Caco-2 (cell line): ENCODE data around the gene LYZL1. TPM values are rescaled to one million over a fixed set of nuclear protein-coding genes. Genes with fewer than 3 reads are reported as not detected.
"Not testable (repeated sequence)": the region's sequence is repeated elsewhere in the genome, so short reads cannot be mapped to it uniquely, and the experiment has no call there.

Experiments used
- BruUV-seq: library from RNA; stranded (reverse); fragments of 400-500 nt; replicated peaks from 2 replicates; lab custom pipeline; 2021; lab: Mats Ljungman, UMichigan
- CTCF ChIA-PET: fragments of 300-600 bp; sonication (Branson Sonifier 250); formaldehyde crosslinking; loops from one replicate; lab custom pipeline; 2022; ENCODE audit warnings: antibody characterized with exemption; lab: Charles Lee
- POLR2A ChIA-PET: fragments of 300-600 bp; sonication (Branson Sonifier 250); formaldehyde crosslinking; loops from one replicate; lab custom pipeline; 2022; ENCODE audit warnings: antibody characterized with exemption; lab: Charles Lee
- DNase-seq, 2 experiments: peaks; one replicate each; pipeline versions ENCODE4 v3.0.0 to v3.0.0-alpha.2; 2020 to 2022
- H3K27me3 ChIP-seq: replicated peaks from 2 replicates; pipeline ENCODE4 v1.6.0; 2011; ENCODE audit warnings: low read length; ENCODE audit not compliant: control insufficient read depth, insufficient read depth
- H3K36me3 ChIP-seq: 2 replicates; pipeline ENCODE4 v1.5.1; 2011; ENCODE audit warnings: low read length; ENCODE audit not compliant: control insufficient read depth, insufficient read depth
- H3K4me1 ChIP-seq: fragments of 250-450 bp; sonication (Bioruptor Pico); 2 replicates; pipeline ENCODE4 v1.5.1; 2020; ENCODE audit warnings: mild to moderate bottlenecking
- H3K4me3 ChIP-seq: 2 replicates; pipeline ENCODE4 v1.5.1; 2011; ENCODE audit warnings: low read depth, mild to moderate bottlenecking, control low read depth, low read length
- H3K9me3 ChIP-seq: fragments of 250-450 bp; sonication (Bioruptor Pico); 2 replicates; pipeline ENCODE4 v1.5.1; 2020; ENCODE audit warnings: mild to moderate bottlenecking, moderate library complexity
- H3K27ac Mint-ChIP-seq: one replicate; pipeline ENCODE4 v1.8.0; 2022; ENCODE audit warnings: mixed read lengths; ENCODE audit not compliant: unreplicated experiment
- H3K27me3 Mint-ChIP-seq: one replicate; pipeline ENCODE4 v1.8.0; 2022; ENCODE audit warnings: mixed read lengths; ENCODE audit not compliant: insufficient read depth, unreplicated experiment
- H3K36me3 Mint-ChIP-seq: one replicate; pipeline ENCODE4 v1.8.0; 2022; ENCODE audit warnings: mild to moderate bottlenecking, mixed read lengths; ENCODE audit not compliant: insufficient read depth, unreplicated experiment
- H3K4me1 Mint-ChIP-seq: one replicate; pipeline ENCODE4 v1.8.0; 2022; ENCODE audit warnings: low read depth, mixed read lengths; ENCODE audit not compliant: unreplicated experiment
- H3K4me3 Mint-ChIP-seq: one replicate; pipeline ENCODE4 v1.8.0; 2022; ENCODE audit warnings: mild to moderate bottlenecking, moderate library complexity, mixed read lengths; ENCODE audit not compliant: unreplicated experiment
- H3K9me3 Mint-ChIP-seq: one replicate; pipeline ENCODE4 v1.8.0; 2022; ENCODE audit warnings: mixed read lengths; ENCODE audit not compliant: unreplicated experiment
- CTCF ChIP-seq, 2 experiments: fragments of 200-600 bp in 1 of 2; IDR thresholded peaks; 1 replicate in 1 of 2; 2 replicates in 1 of 2; pipeline versions ENCODE4 v1.5.1 to v1.8.0; 2011 to 2022; ENCODE audit warnings: antibody characterized with exemption in 1 of 2, control low read depth in 1 of 2, inconsistent platforms in 1 of 2, low read depth in 1 of 2, low read length in 1 of 2, mild to moderate bottlenecking in 1 of 2, moderate library complexity in 1 of 2; ENCODE audit not compliant: insufficient read depth in 1 of 2, severe bottlenecking in 1 of 2, unreplicated experiment in 1 of 2
- intact Hi-C: fragments of 100-400 bp; cut with micrococcal nuclease; formaldehyde crosslinking; loops from one replicate; pipeline ENCODE4 v1.10.0; 2022; ENCODE audit not compliant: unreplicated experiment
- total RNA-seq: library from RNA; stranded (reverse); gene quantifications from 2 replicates; pipeline ENCODE4 v1.2.3, GENCODE V29; 2022

Gene LYZL1
- total RNA-seq, 1 experiment from 2014 or later, result not detected

- no peaks in the 10 kb centered on the region for H3K27me3 Mint-ChIP-seq
- intact Hi-C loops, result no loop called here
- H3K9me3 Mint-ChIP-seq, result peaks cover 22% of the 10 kb centered on the region
- TF ChIP-seq CTCF (IDR thresholded peaks at IDR 0.05; ENCODE audit: insufficient read depth in 1 of 2, low read depth in 1 of 2, low read length in 1 of 2, severe bottlenecking in 1 of 2, unreplicated experiment in 1 of 2), result no peak
- POLR2A ChIA-PET, result no interaction called here
- no peaks in the 10 kb centered on the region; the same call in 1 of the 2 replicates for H3K9me3 ChIP-seq
- no peak for DNase-seq
- no peak overlapping the region for H3K27ac Mint-ChIP-seq
- peaks cover 16% of the 10 kb centered on the region for H3K4me1 Mint-ChIP-seq
- CTCF ChIA-PET, result no interaction called here
- H3K36me3 Mint-ChIP-seq, result no peaks in the 10 kb centered on the region
- BruUV-seq, result no TSS peak
- no peak overlapping the region for H3K4me3 Mint-ChIP-seq
- H3K27me3 ChIP-seq, result no peaks in the 10 kb centered on the region
- H3K4me3 ChIP-seq, result no peak overlapping the region
- H3K36me3 ChIP-seq, result no peaks in the 10 kb centered on the region
- H3K4me1 ChIP-seq, result peaks cover 29% of the 10 kb centered on the region
These were observed 43.3 kb downstream of the LYZL1 start for GRCh38 chr10:29332061-29332760.

- TF ChIP-seq CTCF (IDR thresholded peaks at IDR 0.05; ENCODE audit: insufficient read depth in 1 of 2, low read depth in 1 of 2, low read length in 1 of 2, severe bottlenecking in 1 of 2, unreplicated experiment in 1 of 2), result no peak
- Mint-ChIP-seq H3K27ac (no peak overlapping the region), H3K36me3 (no peaks in the 10 kb centered on the region), H3K4me3 (no peak overlapping the region), H3K4me1 (peaks cover 14% of the 10 kb centered on the region), H3K9me3 (peaks cover 22% of the 10 kb centered on the region), H3K27me3 (no peaks in the 10 kb centered on the region)
- DNase-seq, result no peak
- ChIA-PET POLR2A (no interaction called here), CTCF (no interaction called here)
- Histone ChIP-seq H3K4me1 (peaks cover 24% of the 10 kb centered on the region), H3K9me3 (no peaks in the 10 kb centered on the region; the same call in 1 of the 2 replicates), H3K36me3 (no peaks in the 10 kb centered on the region), H3K4me3 (no peak overlapping the region), H3K27me3 (no peaks in the 10 kb centered on the region)
- no TSS peak for BruUV-seq
- intact Hi-C loops, result no loop called here
These were observed 43.9 kb downstream of the LYZL1 start for GRCh38 chr10:29332761-29333148.

- H3K27me3 Mint-ChIP-seq, BruUV-seq: not testable (repeated sequence)
- H3K9me3 Mint-ChIP-seq, result peaks cover 26% of the 10 kb centered on the region
These were observed 48.7 kb downstream of the LYZL1 start for GRCh38 chr10:29337526-29337925.

More at GRCh38 chr10:29337526-29337925, 48.7 kb downstream of the LYZL1 start:
- H3K9me3 ChIP-seq, DNase-seq, H3K27ac Mint-ChIP-seq, H3K4me3 ChIP-seq, intact Hi-C loops, POLR2A ChIA-PET, H3K4me1 ChIP-seq, CTCF ChIA-PET, H3K4me1 Mint-ChIP-seq, H3K36me3 Mint-ChIP-seq, H3K27me3 ChIP-seq, H3K36me3 ChIP-seq, H3K4me3 Mint-ChIP-seq: not testable (repeated sequence)
